ENCODE measurements around the gene NPRL2. TPM values are rescaled to one million over a fixed set of nuclear protein-coding genes. Genes with fewer than 3 reads are reported as not detected.
A peak's percentile ranks its signal among the peaks of the same experiment; 100 is the strongest.

Gene NPRL2
- total and polyA plus RNA-seq, 9 of the 15 experiments (the other 6 are each of a cell fraction or from before 2014, with no cell fraction given), result 17.4 to 40.4 (median 24.4) TPM

DNA sequence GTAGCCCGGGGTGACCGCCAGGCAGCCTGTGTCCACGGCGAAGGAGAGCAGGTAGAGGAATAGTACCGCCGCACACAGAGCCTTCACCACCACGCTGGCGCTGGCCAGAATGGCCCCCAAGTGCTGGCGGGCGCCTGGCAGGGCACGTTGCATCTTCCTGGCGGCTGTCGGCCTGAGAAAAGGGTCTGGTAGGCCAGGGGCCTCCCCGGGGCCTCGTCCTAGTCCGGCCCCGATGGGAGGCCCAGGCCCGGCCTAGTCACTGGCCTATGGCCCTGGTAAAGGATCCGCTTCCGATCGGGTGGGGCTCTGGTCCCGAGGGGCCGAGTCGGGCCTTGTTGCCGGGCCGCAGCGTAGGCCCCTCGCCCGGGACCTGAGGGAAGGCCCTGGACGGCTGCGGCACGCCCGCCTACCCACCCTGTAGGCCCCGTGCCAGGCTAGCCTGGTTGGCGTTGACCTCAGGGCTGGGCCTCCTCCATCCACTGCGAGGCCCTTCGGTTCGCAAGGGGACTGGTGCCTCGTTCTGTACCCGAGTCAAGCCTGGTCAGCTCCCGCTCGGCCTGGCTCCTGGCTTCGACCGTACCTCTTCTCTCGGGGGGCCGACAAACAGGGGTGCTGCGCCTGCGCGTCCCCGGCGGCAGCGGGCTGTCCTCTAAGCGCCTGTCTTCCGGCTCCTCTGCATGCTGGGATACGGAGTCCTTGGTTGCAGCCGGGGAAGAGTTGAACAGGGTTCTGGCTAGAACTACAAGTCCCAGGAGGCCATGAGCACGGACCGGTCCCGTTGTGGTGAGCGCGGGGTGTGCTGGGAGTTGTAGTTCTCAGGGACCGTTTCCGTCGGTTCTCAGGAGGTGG lies 8.6 kb upstream of the NPRL2 start, which contains the start of gene TMEM115 (continued):
- TF ChIP-seq NFE2 (IDR thresholded peaks at IDR 0.05; ENCODE audit: low read depth) (no peak; the same call in 1 of the 2 replicates), ZNF830 (CRISPR knock-in tag; IDR thresholded peaks at IDR 0.05) (no peak), HNRNPL (IDR thresholded peaks at IDR 0.05; ENCODE audit: low read depth, low read length) (0 out of 2 replicates have a peak, but pooled peaks have one; percentile 54), TCF7 (IDR thresholded peaks at IDR 0.05; ENCODE audit: borderline replicate concordance) (no peak), CHCHD3 (CRISPR knock-in tag; IDR thresholded peaks at IDR 0.05) (no peak), TCF7L2 (IDR thresholded peaks at IDR 0.05; ENCODE audit: low read depth, low read length) (no peak), ETV5 (CRISPR knock-in tag; IDR thresholded peaks at IDR 0.05; ENCODE audit: low read depth) (0 out of 2 replicates have a peak, but pooled peaks have one; percentile 18), NR3C1 (CRISPR knock-in tag; IDR thresholded peaks at IDR 0.05) (0 out of 2 replicates have a peak, but pooled peaks have one; percentile 51), MTA3 (IDR thresholded peaks at IDR 0.05; ENCODE audit: borderline replicate concordance) (peak; percentile 69; the same call in 1 of the 2 replicates), ERF (CRISPR knock-in tag; IDR thresholded peaks at IDR 0.05) (0 out of 2 replicates have a peak, but pooled peaks have one; percentile 11), DACH1 (IDR thresholded peaks at IDR 0.05; ENCODE audit: partially characterized antibody) (no peak), MAFK (IDR thresholded peaks at IDR 0.05; ENCODE audit: low read length) (no peak), MTA2 (IDR thresholded peaks at IDR 0.05; ENCODE audit: low read depth) (no peak), HLTF (IDR thresholded peaks at IDR 0.05) (no peak), PHTF2 (CRISPR knock-in tag; IDR thresholded peaks at IDR 0.05) (no peak), MCM7 (IDR thresholded peaks at IDR 0.05) (no peak), MAZ (CRISPR knock-in tag; conservative IDR thresholded peaks at IDR 0.05 in 1 of 2, IDR thresholded peaks at IDR 0.05 in 1 of 2) (peak in 1 of 2 experiments; percentile 46; a peak in 2 of 4 replicates), ZNF174 (CRISPR knock-in tag; IDR thresholded peaks at IDR 0.05) (no peak), HNRNPK (IDR thresholded peaks at IDR 0.05; ENCODE audit: low read depth, low read length, poor library complexity, severe bottlenecking) (no peak)
- TF ChIP-seq, protein P1, sequence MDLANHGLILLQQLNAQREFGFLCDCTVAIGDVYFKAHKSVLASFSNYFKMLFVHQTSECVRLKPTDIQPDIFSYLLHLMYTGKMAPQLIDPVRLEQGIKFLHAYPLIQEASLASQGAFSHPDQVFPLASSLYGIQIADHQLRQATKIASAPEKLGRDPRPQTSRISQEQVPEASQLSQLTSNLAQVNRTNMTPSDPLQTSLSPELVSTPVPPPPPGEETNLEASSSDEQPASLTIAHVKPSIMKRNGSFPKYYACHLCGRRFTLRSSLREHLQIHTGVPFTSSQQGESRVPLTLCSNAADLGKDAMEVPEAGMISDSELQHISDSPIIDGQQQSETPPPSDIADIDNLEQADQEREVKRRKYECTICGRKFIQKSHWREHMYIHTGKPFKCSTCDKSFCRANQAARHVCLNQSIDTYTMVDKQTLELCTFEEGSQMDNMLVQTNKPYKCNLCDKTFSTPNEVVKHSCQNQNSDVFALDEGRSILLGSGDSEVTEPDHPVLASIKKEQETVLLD (IDR thresholded peaks at IDR 0.05), result peak; percentile 87; the same call in 1 of the 2 replicates
- TF ChIP-seq, protein P2, sequence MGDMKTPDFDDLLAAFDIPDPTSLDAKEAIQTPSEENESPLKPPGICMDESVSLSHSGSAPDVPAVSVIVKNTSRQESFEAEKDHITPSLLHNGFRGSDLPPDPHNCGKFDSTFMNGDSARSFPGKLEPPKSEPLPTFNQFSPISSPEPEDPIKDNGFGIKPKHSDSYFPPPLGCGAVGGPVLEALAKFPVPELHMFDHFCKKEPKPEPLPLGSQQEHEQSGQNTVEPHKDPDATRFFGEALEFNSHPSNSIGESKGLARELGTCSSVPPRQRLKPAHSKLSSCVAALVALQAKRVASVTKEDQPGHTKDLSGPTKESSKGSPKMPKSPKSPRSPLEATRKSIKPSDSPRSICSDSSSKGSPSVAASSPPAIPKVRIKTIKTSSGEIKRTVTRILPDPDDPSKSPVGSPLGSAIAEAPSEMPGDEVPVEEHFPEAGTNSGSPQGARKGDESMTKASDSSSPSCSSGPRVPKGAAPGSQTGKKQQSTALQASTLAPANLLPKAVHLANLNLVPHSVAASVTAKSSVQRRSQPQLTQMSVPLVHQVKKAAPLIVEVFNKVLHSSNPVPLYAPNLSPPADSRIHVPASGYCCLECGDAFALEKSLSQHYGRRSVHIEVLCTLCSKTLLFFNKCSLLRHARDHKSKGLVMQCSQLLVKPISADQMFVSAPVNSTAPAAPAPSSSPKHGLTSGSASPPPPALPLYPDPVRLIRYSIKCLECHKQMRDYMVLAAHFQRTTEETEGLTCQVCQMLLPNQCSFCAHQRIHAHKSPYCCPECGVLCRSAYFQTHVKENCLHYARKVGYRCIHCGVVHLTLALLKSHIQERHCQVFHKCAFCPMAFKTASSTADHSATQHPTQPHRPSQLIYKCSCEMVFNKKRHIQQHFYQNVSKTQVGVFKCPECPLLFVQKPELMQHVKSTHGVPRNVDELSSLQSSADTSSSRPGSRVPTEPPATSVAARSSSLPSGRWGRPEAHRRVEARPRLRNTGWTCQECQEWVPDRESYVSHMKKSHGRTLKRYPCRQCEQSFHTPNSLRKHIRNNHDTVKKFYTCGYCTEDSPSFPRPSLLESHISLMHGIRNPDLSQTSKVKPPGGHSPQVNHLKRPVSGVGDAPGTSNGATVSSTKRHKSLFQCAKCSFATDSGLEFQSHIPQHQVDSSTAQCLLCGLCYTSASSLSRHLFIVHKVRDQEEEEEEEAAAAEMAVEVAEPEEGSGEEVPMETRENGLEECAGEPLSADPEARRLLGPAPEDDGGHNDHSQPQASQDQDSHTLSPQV (IDR thresholded peaks at IDR 0.05), result peak; percentile 51; the same call in 1 of the 2 replicates
- TF ChIP-seq, protein P3, sequence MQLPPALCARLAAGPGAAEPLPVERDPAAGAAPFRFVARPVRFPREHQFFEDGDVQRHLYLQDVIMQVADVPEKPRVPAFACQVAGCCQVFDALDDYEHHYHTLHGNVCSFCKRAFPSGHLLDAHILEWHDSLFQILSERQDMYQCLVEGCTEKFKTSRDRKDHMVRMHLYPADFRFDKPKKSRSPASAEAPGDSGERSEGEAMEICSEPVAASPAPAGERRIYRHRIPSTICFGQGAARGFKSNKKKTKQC (CRISPR knock-in tag; IDR thresholded peaks at IDR 0.05), result peak; percentile 20; the same call in 1 of the 2 replicates
- TF ChIP-seq, protein P4, sequence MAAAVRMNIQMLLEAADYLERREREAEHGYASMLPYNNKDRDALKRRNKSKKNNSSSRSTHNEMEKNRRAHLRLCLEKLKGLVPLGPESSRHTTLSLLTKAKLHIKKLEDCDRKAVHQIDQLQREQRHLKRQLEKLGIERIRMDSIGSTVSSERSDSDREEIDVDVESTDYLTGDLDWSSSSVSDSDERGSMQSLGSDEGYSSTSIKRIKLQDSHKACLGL (CRISPR knock-in tag; IDR thresholded peaks at IDR 0.05; ENCODE audit: borderline replicate concordance, poor library complexity, severe bottlenecking), result no peak

All from K562 (cell line).